ENCODE data around the gene PTPN4.

GRCh38 chr2:119728421-119728820, 31.3 kb upstream of the PTPN4 start:
- no peak for TF ChIP-seq CTCF (conservative IDR thresholded peaks at IDR 0.05; ENCODE audit: low read length)
- TF ChIP-seq EZH2phosphoT487 (IDR thresholded peaks at IDR 0.05; ENCODE audit: borderline replicate concordance, low read depth, low read length) = no peak

All from OCI-LY7 (cell line).